Activated CD8-positive, alpha-beta memory T cell treated with anti-CD3 and anti-CD28 coated beads, Interleukin-2, amount 50 U/mL, for 4 hours (primary cell): ENCODE results near the gene RAB27B.

Source experiments
- DNase-seq: peaks from one replicate; pipeline ENCODE4 v3.0.0-alpha.2; 2020

Gene RAB27B

DNA sequence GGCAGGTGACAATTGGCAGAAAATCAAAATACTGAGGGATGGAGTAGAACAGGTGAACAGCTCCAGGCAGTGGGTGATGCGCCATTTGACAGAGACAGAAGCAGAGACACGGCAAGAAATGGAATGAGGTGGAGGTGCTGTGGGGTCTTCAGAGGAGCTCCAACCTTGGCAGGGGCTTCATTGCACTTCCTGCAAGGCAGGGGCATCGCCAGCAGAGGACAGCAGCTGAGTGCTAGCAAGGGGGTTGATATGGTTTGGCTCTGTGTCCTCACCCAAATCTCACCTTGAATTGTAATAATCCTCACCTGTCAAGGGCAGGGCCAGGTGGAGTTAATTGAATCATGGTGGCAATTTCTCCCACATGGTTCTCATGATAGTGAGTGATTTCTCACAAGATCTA lies 88.2 kb downstream of the RAB27B start:
- DNase-seq, result no peak

GRCh38 chr18:54918060-54918459 lies 89.8 kb downstream of the RAB27B start:
- no peak for DNase-seq

GRCh38 chr18:54919412-54919811 lies 91.1 kb downstream of the RAB27B start:
- DNase-seq, result no peak

GRCh38 chr18:54923339-54923956 lies 95.2 kb downstream of the RAB27B start:
- no peak for DNase-seq

DNA sequence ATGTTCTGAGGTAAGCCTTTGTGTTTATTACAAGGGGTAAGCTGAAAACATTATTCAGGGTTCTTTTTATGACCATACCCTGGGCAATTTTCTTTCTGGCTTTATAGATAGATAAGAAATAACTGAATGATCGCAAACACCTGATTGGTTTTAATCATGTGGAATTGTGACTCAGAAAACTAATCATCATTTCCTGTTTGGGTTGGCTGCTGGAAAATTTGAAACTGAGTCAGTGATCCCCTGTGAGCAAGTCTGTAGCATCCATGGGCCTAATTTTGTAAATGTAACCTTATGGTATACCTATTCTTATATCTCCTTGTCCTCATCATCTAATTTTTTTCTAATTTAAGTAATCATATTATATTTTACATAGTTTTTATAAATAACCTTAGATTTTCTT lies 96.7 kb downstream of the RAB27B start:
- DNase-seq, result no peak

- DNase-seq, result no peak
Observed at GRCh38 chr18:54926593-54927325, 98.5 kb downstream of the RAB27B start.

DNA sequence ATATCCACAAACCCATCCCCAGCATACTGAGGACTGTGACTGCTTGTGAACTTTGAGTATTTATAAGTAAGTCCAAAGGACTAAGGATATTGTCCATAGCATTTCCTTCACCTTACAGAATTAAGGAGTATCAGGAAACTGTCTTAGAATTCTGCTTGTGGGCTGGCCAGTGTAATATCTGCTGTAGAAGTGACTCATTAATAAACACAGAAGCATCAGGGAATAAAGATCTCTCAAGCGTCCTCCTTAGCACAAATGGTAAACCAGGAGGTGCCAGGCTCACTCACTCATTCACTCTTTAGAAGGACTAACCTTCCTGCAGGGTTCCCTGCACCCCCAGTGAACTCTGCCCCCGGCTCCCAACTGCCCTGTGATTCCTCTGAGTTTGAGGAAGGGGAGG lies 100.0 kb downstream of the RAB27B start:
- no peak for DNase-seq

GRCh38 chr18:54931152-54931551 lies 102.9 kb downstream of the RAB27B start:
- no peak for DNase-seq

- no peak for DNase-seq
Observed at GRCh38 chr18:54932472-54932871, 104.2 kb downstream of the RAB27B start.

GRCh38 chr18:54938506-54938905 lies 110.2 kb downstream of the RAB27B start:
- DNase-seq, result no peak

GRCh38 chr18:54939361-54939917 lies 111.2 kb downstream of the RAB27B start:
- no peak for DNase-seq

GRCh38 chr18:54942144-54942543 lies 113.9 kb downstream of the RAB27B start:
- no peak for DNase-seq

DNA sequence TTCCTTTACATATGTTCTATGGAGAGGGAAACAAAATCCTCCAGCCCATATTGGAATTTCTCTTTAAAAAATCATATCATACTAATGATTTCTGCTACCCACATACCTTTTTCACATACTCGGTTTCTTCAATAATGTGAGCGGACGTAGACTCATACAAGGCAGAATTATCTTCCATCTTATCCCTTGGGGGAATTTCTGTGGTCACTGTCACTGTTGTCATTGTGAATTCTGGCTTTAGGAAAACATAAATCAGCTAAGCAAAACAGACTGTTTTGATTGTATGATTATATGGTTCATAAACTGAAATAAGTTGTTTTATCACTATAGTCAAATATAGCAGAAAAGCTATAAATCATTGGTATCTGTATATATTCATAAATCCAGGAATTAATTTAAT lies 114.3 kb downstream of the RAB27B start:
- no peak for DNase-seq
